Right ventricle myocardium inferior (tissue), 1 donor: ENCODE data around the gene TMCO2. TPM values are rescaled to one million over a fixed set of nuclear protein-coding genes. Genes with fewer than 3 reads are reported as not detected.

Experiments used
- ATAC-seq: fragments of 200-7000 bp; cut with Tn5 transposase; one replicate; pipeline ENCODE4 v1.9.1; 2020; ENCODE audit warnings: mild to moderate bottlenecking, moderate library complexity
- DNase-seq: peaks from one replicate; pipeline ENCODE4 v3.0.0; 2021; ENCODE audit errors: missing footprints
- intact Hi-C: fragments of 100-400 bp; cut with DNase I; formaldehyde crosslinking; loops from one replicate; pipeline ENCODE4 v1.11.0; 2022
- total RNA-seq: library from RNA; stranded (reverse); fragmentation: NEBNext Ultra II Directional; extraction: Animal tissue kit (Norgen Biotek cat#: 25700); gene quantifications from one replicate; pipeline ENCODE4 v1.2.1, GENCODE V29; 2021
- donor health status: DM: no; HTN: yes; CAD: no; lungs with severe emphysema.

TMCO2 gene
- total RNA-seq, 1 donor from 2014 or later, result not detected

GRCh38 chr1:40299366-40300248 lies 51.9 kb downstream of the TMCO2 start:
- DNase-seq (no peak), ATAC-seq (no peak)
- intact Hi-C loops, result no loop called here

DNA sequence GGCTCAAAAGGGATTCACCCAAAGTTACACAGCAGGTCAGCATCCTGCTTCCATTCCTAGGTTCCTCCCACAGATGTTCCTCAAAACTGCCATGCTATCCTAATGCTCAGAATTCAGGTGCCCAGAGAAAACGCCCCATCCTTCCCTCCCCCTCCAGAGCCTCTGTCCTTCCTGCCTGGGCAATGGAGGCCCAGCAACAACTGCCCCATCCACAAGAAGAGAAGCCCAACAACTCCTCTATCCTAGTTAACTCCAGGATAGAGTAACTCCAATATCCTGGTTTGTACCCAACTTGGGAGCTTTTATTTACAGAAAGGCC lies 52.5 kb downstream of the TMCO2 start:
- ATAC-seq (no peak), DNase-seq (no peak)
- intact Hi-C loops, result no loop called here

DNA sequence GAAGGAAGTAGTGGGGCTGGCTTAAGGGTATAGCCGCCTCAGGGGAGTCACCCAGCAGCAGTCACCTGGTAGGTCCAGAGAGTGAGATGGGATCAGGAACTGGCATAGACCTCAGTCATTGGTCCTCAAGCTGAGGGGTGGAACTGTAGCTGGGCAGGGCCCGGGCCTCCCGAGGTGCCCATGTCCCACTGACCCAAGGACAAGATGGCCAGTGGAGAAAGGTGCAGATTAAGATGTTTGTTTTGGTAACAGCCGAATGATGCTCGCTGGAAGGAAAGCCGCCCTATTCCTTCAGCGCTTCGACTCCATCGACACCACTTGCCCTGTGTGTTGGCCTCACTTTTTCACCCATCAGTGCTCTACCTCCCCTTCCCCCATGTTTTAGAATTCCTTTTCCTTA lies 52.9 kb downstream of the TMCO2 start:
- ATAC-seq (no peak), DNase-seq (no peak)
- intact Hi-C loops, result no loop called here

DNA sequence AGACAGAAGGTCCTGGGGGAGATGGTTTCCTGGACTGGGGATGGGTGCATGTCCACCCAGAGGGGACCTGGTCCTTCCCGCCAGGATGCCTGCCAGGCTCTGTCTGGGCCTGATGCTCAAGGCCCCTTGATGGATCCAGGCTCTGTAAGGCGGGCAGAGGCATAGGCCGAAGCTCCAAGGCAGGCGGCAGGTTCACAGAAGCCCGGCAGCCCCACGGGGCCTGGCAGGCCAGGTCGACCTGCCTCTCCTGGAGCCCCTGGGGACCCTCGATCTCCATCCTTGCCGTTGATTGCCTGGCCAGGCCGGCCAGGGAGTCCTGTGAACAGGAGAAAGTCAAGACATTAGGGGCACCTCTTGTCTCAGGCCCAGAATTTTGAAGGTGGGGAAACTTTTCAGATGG lies 53.3 kb downstream of the TMCO2 start:
- DNase-seq (no peak), ATAC-seq (no peak)
- intact Hi-C loops, result no loop called here

Other genes with a start within 250 kb of the TMCO2 start
- gene CAP1, start 207.2 kb upstream of the TMCO2 start, total RNA-seq, result 88.8 TPM
- 44.1 TPM for gene PPT1, start 150.7 kb upstream of the TMCO2 start, total RNA-seq
- gene RLF, start 86.5 kb upstream of the TMCO2 start, total RNA-seq, result 12.7 TPM
- gene ZMPSTE24, start 10.3 kb downstream of the TMCO2 start, total RNA-seq, result 37.4 TPM
- gene COL9A2, start 69.3 kb downstream of the TMCO2 start, total RNA-seq, result 0.24 TPM
- 16.3 TPM for gene SMAP2, start 125.8 kb downstream of the TMCO2 start, total RNA-seq
- gene ZFP69B, start 202.5 kb downstream of the TMCO2 start, total RNA-seq, result 1.2 TPM
- 1.8 TPM for gene ZFP69, start 229.4 kb downstream of the TMCO2 start, total RNA-seq